Measurements from ENCODE around the gene DOCK6.
"Not testable (repeated sequence)": the region's sequence is repeated elsewhere in the genome, so short reads cannot be mapped to it uniquely, and the experiment has no call there.

The DOCK6 gene

DNA sequence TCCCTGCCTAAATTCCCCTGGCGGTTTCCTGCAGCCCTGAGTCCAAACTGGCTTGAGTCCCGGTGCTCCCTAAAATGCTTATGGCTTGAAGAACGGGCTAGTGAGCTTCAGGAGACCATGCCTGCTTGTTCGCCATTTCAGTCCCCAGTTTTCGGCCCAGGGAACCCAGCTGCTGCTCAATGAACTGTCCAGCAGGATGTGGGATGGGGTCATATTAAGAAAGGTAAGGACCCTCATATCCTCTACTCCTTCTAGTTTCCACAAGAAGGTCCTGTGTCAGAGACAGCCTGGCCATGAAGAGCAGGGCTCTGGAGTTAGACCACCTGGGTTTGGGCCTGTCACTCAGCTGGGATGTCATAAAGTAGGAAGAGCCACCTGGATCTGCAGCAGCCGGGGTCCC is 89.7 kb downstream of the DOCK6 start:
- DNase-seq (ENCODE audit: low read depth in 2 of 2), result no peak

DNA sequence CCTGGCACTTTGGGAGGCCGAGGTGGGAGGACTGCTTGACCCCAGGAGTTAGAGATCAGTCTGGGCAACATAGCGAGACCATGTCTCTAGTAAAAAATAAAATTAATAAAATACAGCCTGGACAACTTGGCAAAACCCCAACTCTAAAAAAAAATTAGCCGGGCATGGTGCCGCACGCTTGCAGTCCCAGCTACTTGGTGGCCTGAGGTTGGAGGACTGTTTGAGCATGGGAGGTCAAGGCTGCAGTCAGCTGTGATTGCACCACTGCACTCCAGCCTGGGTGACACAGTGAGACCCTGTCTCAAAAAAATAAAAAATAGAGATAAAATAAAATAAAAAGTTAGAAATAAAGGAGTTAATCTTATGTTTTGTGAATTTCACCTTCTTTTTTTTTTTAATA is 91.2 kb downstream of the DOCK6 start:
- no peak for DNase-seq (ENCODE audit: low read depth in 2 of 2)

DNA sequence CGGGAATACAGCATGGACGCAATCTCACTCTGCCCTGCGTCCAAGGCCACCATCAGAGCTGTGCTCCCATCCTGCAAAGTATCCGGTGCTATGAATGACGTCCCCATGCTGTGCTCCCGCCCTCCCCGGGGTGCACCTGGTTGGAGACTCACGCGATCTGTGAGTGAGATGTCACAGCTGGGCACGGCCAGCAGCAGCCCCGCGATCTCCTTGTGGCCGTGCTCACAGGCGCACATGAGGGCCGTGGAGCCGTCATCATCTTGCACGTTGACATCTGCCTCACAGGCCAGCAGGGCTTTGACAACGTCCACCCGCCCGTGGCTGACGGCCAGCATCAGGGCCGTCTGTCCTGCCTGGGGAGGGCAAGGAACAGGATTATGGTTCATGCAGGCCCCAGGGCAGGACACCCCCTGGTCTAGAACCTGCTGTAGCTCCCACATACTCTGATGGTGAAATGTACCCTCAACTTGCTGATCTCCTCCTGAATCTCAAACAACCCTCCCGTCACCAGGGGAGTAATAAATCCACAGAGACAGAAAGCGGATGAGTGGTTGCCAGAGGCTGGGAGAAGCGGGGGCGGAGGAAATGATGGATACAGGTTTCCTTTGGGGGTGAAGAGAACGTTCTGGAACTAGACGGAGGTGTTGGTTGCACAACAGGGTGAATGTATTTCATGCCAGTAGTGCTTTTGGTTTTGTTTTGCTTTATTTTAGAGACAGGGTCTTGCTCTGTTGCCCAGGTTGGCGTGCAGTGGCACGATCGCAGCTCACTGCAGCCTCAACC is 92.2 kb downstream of the DOCK6 start:
- no peak for DNase-seq (ENCODE audit: low read depth in 2 of 2)

DNA sequence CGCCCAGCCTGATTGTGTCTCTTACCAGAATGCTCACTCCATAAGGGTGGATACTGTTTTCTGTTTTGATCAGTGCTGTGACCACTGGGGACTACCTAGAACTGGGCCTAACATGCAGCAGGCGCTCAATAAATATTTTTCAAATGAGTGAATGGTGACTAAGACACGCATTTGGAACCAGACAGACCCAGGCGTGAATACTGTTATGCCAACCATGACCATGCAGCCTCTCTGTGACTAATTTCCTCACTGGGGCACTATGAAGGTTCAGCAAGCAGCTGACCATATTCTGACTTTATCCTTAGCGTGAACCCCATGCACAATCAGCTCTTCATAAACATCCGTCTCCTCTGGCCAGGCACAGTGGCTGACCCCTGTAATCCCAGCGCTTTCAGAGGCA is 93.8 kb downstream of the DOCK6 start:
- no peak for DNase-seq (ENCODE audit: low read depth in 2 of 2)

DNA sequence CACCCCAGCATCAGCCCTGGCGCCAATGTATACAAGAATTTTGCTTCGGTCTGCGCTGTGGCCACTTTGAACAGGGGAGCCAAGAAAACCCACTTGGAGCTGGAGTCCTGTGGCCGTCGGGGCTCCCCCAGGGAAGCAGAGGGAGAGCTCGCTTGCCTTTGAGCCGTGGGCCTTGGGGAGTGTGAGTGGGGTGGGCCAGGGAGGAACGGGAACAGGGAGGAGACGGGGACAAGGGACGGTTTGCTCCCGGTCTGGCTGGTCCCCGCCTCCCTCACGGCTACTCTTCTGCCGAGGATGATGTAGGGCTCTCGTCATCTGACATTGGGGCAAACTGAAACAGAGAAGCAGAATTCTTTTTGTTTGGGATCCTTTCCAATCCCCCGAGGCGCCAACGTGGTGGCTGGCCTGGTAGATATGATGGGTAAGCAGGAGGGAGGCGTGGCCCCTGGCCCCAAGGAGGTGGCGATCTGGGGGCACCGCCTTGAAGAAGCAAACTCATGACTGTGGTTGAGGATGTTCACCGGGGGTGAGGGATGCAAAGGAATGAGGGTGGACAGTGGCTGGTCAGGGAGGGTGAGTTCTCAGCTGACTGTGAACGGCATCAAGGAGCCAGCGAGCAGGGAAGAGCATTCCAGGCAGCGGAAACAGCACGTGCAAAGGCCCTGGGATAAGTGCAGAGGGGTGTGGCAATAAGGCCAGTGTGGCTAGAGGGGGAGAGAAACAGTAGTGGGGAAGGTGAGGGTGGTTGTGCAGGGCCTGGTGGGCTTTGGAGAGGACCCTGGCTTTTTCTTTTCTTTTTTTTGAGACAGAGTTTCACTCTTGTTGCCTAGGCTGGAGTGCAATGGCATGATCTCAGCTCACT is 95.8 kb downstream of the DOCK6 start:
- no peak for DNase-seq (ENCODE audit: low read depth in 2 of 2)

DNA sequence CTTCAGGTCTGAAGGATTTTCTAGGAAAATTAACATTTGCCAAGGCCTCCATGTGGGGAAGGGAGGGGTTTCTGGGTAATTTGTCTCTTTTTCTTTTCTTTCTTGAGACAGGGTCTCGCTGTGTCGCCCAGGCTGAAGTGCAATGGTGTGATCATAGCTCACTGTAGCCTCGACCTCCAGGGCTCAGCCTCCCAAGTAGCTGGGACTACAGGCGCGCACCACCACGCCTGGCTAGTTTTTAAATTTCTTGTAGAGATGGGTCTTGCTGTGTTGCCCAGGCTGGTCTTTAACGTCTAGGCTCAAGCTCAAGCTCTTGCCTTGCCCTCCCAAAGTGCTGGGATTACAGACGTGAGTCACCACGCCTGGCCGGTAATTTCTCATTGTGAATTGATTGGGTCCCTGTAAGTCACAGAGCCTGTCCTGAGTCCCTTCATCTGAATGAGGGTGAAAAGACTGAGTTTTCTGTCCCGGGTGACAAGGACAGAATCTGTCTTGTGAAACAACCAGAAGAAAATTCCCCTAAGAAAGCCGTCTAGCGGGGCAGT is 96.8 kb downstream of the DOCK6 start:
- no peak for DNase-seq (ENCODE audit: low read depth in 2 of 2)

DNA sequence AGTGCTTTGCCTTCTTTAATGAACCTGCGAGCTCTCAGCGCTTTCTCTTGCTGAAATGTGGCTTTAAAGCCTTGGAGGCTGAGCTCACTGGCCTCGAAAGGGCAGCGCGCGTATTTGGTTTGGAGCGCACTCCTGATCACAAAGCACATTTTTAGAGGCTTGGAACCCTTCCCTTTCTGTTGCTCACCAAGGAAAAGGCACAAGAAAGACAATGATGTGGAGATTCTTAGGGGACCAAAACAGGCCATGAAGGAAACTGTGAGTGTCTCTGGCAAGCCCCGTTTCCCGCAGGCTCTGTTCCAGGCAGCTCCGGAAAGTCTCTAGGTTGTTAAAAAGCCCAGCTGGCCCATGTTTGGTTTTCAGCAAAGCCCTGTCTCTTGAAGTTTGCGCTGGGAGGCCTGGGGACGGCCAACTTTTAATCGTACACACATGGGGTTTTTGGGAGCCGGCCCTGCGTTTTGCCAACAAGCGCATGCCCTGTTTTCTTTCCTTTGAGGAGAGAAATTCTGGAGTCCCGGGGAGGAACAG is 97.4 kb downstream of the DOCK6 start:
- no peak for DNase-seq (ENCODE audit: low read depth in 2 of 2)

DNA sequence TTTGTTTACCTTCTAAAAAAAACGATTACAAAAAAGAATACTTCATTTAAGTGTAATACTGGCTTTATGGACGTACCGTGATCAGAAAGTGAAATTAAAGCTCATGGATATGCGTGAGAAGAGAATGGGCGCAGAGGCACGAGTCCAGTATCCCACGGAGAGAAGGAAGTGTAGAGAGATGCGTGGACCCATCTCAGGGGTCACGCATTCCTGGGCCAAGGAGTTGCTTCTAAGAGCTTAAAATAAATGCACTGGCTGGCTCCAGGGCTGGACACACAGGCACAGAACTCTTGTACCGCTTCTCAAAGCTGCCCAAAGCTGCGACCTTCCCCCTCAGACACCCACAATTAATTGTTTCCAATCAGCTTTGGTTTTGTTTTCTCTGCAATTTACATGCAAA is 98.0 kb downstream of the DOCK6 start:
- DNase-seq (ENCODE audit: low read depth in 2 of 2), result no peak

DNA sequence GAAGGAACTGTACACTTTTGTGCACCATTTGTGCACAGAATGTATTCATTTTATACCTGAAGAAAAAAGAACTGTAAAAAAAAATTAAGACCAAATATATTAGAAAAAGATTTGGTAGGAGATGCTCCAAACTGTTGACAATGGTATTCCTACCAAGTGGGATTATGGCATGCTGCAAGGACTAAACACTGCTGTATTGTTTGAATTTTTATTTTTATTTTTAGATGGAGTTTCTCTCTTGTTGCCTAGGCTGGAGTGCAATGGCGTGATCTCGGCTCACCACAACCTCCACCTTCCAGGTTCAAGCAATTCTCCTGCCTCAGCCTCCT is 101.9 kb downstream of the DOCK6 start:
- not testable (repeated sequence) for DNase-seq (ENCODE audit: low read depth in 2 of 2)

DNA sequence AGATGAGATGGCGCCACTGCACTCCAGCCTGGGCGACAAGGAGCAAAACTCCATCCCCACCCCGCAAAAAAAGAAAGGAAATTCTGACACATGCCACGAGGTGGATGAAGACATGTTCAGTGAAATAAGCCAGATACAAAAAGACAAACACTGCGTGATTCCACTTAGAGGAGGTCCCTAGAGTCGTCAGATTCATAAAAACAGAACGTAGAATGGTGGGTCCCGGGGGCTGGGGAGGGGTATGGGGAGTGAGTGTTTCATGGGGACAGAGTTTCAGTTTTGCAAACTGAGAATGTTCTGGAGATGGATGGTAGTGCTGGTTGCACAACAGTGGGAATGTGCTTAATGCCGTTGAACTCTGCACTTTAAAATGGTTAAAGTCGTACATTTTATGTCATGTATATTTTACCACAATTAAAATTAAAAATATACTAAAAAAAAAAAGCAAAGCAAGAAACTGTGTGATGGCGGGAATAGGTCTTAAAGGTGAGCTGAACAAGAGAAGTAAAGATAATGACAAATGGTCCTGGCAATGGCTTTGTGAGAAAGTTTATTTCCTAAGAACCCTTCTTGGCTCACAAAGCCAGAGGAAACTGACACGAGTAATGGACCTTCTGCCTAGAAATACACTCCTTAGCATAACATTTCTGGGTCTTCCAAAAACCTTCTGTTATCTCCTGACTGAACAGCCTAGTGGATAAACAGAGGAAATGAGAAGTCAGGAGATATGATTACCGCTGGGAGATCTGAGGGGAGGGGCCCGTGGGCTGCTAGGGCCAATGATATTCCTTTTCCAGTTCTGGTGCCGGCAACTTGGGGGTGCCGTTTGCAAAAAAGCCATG is 102.5 kb downstream of the DOCK6 start:
- DNase-seq (ENCODE audit: low read depth in 2 of 2), result no peak

DNA sequence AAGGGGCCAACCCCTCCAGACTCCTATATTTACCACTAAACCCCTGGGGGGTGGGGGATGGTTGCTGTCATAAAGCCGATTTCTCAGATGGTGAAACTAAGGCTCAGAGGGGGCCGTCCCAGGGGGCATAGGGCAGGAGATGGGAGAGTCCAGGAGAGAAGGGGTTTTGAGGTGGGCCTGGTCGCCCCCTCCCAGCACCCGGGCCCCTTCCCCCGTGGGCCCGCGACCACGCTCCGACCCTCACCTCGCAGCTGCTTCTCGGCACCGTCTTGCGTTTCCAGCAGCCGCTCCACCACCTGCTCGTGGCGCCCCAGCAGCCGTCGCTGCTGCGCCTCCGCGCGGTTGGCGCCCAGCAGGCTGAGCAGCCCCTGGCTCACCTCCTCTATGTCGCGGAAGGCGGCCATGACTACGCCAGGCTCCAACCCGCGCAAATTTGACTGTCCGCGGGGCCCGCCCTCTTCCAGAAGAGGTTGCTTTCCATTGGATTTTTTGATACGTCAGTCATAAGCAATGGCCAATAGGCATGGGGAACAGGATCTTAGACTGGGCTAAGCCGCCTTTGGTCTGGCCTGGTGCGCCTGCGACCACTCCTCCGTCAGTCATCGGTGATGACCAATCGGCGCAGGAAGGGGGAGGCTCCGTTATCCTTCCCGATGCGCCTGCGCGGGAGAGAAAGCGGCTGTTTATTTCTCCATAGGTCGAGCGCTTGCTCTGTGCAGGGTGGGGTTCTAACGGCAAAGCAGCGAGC is 106.8 kb downstream of the DOCK6 start, which contains the start of gene SPC24:
Gene SPC24, minus strand, starts transcription at position 410 of the 748 bp plus-strand sequence. Its CDS starts 6 bp downstream, at position 404.
- peak; percentile 91 to 92 for DNase-seq (ENCODE audit: low read depth in 2 of 2)

DNA sequence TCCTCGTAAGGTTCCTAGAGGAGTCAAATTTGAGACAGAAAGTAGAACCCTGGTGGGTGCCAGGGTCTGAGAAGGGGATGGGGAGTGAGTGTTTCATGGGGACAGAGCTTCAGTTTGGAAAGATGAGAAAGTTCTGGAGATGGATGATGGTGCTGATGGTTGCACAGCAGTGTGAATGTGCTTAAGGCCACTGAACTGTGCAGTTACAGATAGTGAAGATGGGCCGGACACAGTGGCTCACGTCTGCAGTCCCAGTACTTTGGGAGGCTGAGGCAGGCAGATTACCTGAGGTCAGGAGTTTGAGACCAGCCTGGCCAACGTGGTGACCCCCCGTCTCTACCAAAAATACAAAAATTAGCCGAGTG is 107.7 kb downstream of the DOCK6 start:
- no peak for DNase-seq (ENCODE audit: low read depth in 2 of 2)

DNA sequence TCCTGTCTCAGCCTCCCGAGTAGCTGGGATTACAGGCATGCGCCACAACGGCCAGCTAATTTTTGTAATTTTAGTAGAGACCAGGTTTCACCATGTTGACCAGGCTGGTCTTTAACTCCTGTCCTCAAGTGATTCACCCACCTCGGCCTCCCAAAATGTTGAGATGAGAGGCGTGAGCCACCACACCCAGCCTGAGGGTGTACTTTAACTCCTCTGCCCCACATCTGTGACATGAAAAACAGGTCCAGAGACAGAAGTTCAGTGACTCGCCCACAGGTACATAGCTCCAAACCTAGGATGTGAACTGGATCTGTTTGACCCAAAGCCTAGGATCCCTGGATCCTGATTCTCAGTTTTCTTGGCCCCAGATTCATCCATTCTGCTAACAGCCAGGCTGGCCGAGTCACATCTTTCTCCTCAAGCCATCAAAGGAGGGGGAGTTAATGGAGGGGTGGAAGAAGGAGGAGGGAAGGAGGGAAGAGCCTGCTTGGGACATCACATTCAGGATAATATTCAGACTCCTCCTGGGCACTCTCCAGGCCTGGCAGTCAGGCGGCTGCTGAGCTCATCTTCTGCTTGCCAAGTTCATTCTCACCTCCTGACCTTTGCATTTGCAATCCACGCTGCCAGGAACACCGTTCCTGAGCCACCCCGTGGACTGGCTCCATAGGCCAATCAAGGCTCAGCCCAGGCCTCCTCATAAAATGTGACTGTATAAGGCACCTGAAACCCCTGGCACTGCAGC is 109.8 kb downstream of the DOCK6 start:
- no peak for DNase-seq (ENCODE audit: low read depth in 2 of 2)

DNA sequence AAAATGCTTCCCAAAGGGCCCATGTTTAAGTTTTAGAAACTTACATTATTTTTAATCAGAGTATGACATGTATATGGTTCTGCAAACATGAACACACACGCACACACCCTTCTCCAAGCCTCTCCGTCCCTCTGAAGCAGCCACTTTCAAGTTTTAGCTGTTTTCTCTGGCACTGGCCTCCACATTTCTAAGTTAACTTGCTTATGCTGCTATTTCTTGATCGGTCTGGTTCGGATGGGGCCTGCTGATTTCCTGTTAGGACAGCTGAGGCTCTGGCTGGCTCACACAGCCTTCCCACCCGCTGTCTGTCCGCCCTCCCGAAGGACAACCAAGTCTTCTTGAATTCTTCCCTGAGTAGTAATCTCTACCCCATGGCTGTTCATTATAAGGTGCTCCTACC is 111.1 kb downstream of the DOCK6 start:
- no peak for DNase-seq (ENCODE audit: low read depth in 2 of 2)
